Measurements from ENCODE around the gene NR2F1-AS1. TPM values are rescaled to one million over a fixed set of nuclear protein-coding genes. Genes with fewer than 3 reads are reported as not detected.

Gene NR2F1-AS1
- total and polyA plus RNA-seq, 2 donors (not counting 1 experiment from before 2014, with no cell fraction given) = not detected

DNA sequence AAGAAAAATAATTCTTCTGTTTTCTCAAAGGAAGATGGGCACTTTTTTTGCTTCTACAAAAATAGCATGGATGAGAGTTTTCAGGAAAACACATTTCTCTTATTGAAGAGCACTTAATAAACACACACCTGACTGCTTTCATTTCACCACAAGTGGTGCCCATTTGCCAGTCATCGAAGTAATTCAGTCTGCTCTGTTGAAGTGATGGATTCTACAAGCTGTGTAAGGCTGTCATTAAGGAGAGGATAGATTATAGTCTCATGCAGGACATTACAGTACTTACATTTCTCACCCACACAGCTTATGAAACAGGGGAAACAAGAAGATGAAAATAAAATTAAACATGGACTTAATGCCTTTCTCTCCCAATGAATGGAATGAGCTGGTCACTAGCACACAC is 165.2 kb downstream of the NR2F1-AS1 start:
- TF ChIP-seq CTCF (IDR thresholded peaks at IDR 0.05) (no peak), EZH2 (IDR thresholded peaks at IDR 0.05; ENCODE audit: borderline replicate concordance, insufficient read depth, low read depth, low read length, poor library complexity, severe bottlenecking) (no peak)
- no peak overlapping the region for H2AFZ ChIP-seq (ENCODE audit: insufficient read depth, low read depth, low read length, poor library complexity, severe bottlenecking)
- no peaks in the 10 kb centered on the region for H3K4me1 Mint-ChIP-seq
- CTCF ChIA-PET = no interaction called here
- no peaks in the 10 kb centered on the region for H3K9me3 Mint-ChIP-seq (ENCODE audit: insufficient read depth)
- no peaks in the 10 kb centered on the region for H3K27me3 Mint-ChIP-seq
- no peaks in the 10 kb centered on the region for H3K79me2 ChIP-seq (ENCODE audit: control insufficient read depth, insufficient read depth, low read length)
- no peaks in the 10 kb centered on the region for H3K9me3 ChIP-seq (ENCODE audit: control extremely low read depth in 1 of 3, control insufficient read depth in 2 of 3, insufficient read depth in 1 of 3, low read length in 2 of 3)
- WGBS (ENCODE audit: insufficient coverage) = no CpG with 5 or more reads among the region's 1 CpG
- no peak overlapping the region for H3K4me3 Mint-ChIP-seq
- H3K27ac ChIP-seq (ENCODE audit: low read length in 2 of 2) = no peak overlapping the region
- no peak overlapping the region for H3K27ac Mint-ChIP-seq
- H3K9ac ChIP-seq (ENCODE audit: low read length) = no peak overlapping the region
- no peak overlapping the region for H3K4me2 ChIP-seq (replicated peaks; ENCODE audit: low read depth, low read length, poor library complexity, severe bottlenecking)
- H3K4me3 ChIP-seq (ENCODE audit: control extremely low read depth in 1 of 5, extremely low read depth in 1 of 5, insufficient read depth in 1 of 5, low read depth in 2 of 5, low read length in 4 of 5) = no peak overlapping the region
- no peak for ATAC-seq (ENCODE audit: low read depth)
- no peaks in the 10 kb centered on the region for H3K4me1 ChIP-seq (ENCODE audit: control insufficient read depth in 2 of 2, insufficient read depth in 2 of 2, low read length in 2 of 2)
- no peak for DNase-seq
- no peaks in the 10 kb centered on the region for H4K20me1 ChIP-seq (ENCODE audit: control insufficient read depth, insufficient read depth, low read length, poor library complexity, severe bottlenecking)
- no peaks in the 10 kb centered on the region for H3K27me3 ChIP-seq (replicated peaks in 1 of 4; ENCODE audit: control extremely low read depth in 1 of 4, control insufficient read depth in 3 of 4, insufficient read depth in 4 of 4, low read length in 3 of 4)
- H3K36me3 ChIP-seq (replicated peaks in 1 of 2; ENCODE audit: control extremely low read depth in 1 of 2, control insufficient read depth in 1 of 2, extremely low read depth in 1 of 2, insufficient read depth in 2 of 2, low read length in 1 of 2) = no peaks in the 10 kb centered on the region
- intact Hi-C loops (cut with micrococcal nuclease) = no loop called here
- POLR2A ChIA-PET = no interaction called here

DNA sequence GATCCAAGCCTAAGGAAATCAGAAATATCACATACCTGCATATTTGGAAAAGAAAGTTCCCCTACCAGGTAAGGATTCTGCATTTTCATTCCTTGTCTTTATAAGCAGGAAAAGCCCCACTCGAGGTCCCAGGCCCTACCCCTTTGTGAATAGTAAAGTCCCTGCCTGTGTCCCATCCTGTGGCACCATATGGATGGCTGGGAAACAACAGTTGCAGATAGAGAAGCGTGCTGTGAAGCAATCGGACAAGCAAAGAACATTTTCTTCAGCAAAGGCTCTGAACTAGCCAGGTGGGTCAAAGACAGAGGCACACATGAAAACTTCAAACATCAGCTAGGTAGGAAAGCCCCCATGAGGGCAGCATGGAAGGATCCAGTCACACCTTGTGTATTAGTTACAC is 169.3 kb downstream of the NR2F1-AS1 start:
- Histone ChIP-seq H4K20me1 (ENCODE audit: control insufficient read depth, insufficient read depth, low read length, poor library complexity, severe bottlenecking) (no peaks in the 10 kb centered on the region), H3K36me3 (replicated peaks in 1 of 2; ENCODE audit: control extremely low read depth in 1 of 2, control insufficient read depth in 1 of 2, extremely low read depth in 1 of 2, insufficient read depth in 2 of 2, low read length in 1 of 2) (no peaks in the 10 kb centered on the region), H3K27ac (ENCODE audit: low read length in 2 of 2) (no peak overlapping the region), H3K4me2 (replicated peaks; ENCODE audit: low read depth, low read length, poor library complexity, severe bottlenecking) (no peak overlapping the region), H2AFZ (ENCODE audit: insufficient read depth, low read depth, low read length, poor library complexity, severe bottlenecking) (no peak overlapping the region), H3K27me3 (replicated peaks in 1 of 4; ENCODE audit: control extremely low read depth in 1 of 4, control insufficient read depth in 3 of 4, insufficient read depth in 4 of 4, low read length in 3 of 4) (no peaks in the 10 kb centered on the region), H3K4me1 (ENCODE audit: control insufficient read depth in 2 of 2, insufficient read depth in 2 of 2, low read length in 2 of 2) (no peaks in the 10 kb centered on the region), H3K9me3 (ENCODE audit: control extremely low read depth in 1 of 3, control insufficient read depth in 2 of 3, insufficient read depth in 1 of 3, low read length in 2 of 3) (no peaks in the 10 kb centered on the region), H3K79me2 (ENCODE audit: control insufficient read depth, insufficient read depth, low read length) (no peaks in the 10 kb centered on the region), H3K9ac (ENCODE audit: low read length) (no peak overlapping the region), H3K4me3 (ENCODE audit: control extremely low read depth in 1 of 5, extremely low read depth in 1 of 5, insufficient read depth in 1 of 5, low read depth in 2 of 5, low read length in 4 of 5) (no peak overlapping the region)
- intact Hi-C loops (cut with micrococcal nuclease) = no loop called here
- H3K4me1 Mint-ChIP-seq = no peaks in the 10 kb centered on the region
- ATAC-seq (ENCODE audit: low read depth) (no peak), DNase-seq (no peak)
- ChIA-PET POLR2A (no interaction called here), CTCF (no interaction called here)
- TF ChIP-seq CTCF (IDR thresholded peaks at IDR 0.05) = no peak
- TF ChIP-seq EZH2 (IDR thresholded peaks at IDR 0.05; ENCODE audit: borderline replicate concordance, insufficient read depth, low read depth, low read length, poor library complexity, severe bottlenecking) = no peak
- H3K4me3 Mint-ChIP-seq = no peak overlapping the region
- WGBS (ENCODE audit: insufficient coverage) = 81% methylated on average over 2 of the region's 3 CpGs
- no peaks in the 10 kb centered on the region for H3K9me3 Mint-ChIP-seq (ENCODE audit: insufficient read depth)
- no peaks in the 10 kb centered on the region for H3K27me3 Mint-ChIP-seq
- H3K27ac Mint-ChIP-seq = no peak overlapping the region
